ENCODE results near the gene SLC38A1.
A peak's percentile ranks its signal among the peaks of the same experiment; 100 is the strongest.
"Not testable (repeated sequence)": the region's sequence is repeated elsewhere in the genome, so short reads cannot be mapped to it uniquely, and the experiment has no call there.

SLC38A1 gene

GRCh38 chr12:46165191-46165590 is 103.7 kb downstream of the SLC38A1 start:
- DNase-seq (ENCODE audit: low spot score), result no peak

DNA sequence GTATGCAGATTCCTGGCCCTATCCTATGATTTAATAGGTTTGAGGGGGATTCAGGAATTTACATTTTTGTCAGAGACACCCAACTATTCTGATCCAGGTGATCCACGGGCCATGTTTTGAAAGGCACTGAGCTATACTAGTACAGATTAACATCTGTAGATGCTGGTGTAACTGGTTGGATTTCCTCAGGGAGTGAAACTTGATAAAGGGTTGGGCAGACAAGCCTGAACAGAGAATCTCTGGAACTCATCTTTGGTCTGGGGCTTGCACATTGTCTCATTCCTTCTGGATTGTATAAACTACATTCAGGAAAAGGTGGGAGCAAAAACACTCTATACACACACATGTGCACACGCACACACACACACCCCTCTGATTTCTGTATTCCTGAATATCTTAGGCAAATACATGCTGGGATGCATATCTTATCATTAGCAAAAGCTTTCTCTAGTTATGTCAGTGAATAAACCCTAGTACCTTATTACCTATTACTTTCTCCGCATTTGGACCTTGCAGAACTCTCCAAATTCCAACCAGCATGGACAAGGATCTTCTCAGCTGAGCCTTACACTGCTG is 104.6 kb downstream of the SLC38A1 start:
- no peak for DNase-seq (ENCODE audit: low spot score)

- DNase-seq (ENCODE audit: low spot score), result not testable (repeated sequence)
These were observed 106.2 kb downstream of the SLC38A1 start for GRCh38 chr12:46162549-46163076.

GRCh38 chr12:46160981-46161690 is 107.7 kb downstream of the SLC38A1 start:
- DNase-seq (ENCODE audit: low spot score), result no peak

GRCh38 chr12:46160101-46160980 is 108.5 kb downstream of the SLC38A1 start:
- peak; percentile 86 for DNase-seq (ENCODE audit: low spot score)

GRCh38 chr12:46159309-46159901 is 109.4 kb downstream of the SLC38A1 start:
- DNase-seq (ENCODE audit: low spot score), result no peak

DNA sequence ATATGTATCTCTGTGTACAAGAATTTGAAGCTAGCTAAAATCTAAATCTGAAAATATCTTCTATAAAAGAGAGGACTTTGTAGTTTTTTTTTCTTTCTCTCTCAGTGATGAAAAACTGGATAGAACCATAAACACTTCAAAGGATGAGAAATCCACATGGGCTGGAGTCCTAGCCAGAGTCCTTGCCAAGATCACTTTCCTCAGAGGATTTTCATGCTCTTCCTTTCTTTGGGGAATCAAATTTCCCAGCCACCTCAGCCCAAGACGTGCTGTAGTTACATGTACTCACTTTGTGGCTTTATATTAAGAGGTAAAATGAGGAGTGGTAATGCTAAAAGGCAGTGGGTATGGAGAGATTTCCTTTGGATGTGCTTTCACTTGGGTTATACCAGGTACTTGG is 110.3 kb downstream of the SLC38A1 start:
- no peak for DNase-seq (ENCODE audit: low spot score)

GRCh38 chr12:46154221-46154985 is 114.4 kb downstream of the SLC38A1 start:
- peak; percentile 46 for DNase-seq (ENCODE audit: low spot score)

DNA sequence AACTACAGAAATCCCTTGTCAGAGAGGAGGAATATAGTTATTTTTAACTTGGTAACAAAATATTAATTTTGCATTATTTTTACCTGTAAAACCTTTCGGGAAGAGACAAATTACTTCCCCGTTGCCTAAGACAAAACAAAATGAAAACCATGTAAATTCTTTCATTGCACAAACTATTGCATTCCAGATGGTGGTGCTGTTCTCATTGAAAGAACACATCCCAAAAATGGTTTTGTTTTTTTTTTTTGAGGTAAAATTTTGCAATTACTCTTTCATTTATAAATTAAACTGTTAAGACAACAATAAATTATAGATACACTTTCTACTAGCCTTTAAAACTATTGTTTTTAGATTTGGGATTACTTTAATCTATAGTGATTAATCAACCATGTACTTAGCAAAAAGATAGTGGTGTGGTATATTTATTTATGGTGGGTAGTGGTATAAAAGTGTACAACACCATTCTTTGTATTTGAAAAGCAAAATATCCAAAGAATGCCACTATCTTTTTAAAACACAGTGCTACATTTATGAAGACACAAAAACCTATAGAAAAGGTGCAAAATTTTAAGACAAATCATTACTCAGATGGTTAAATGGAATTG is 115.5 kb downstream of the SLC38A1 start:
- DNase-seq (ENCODE audit: low spot score), result peak; percentile 32

DNA sequence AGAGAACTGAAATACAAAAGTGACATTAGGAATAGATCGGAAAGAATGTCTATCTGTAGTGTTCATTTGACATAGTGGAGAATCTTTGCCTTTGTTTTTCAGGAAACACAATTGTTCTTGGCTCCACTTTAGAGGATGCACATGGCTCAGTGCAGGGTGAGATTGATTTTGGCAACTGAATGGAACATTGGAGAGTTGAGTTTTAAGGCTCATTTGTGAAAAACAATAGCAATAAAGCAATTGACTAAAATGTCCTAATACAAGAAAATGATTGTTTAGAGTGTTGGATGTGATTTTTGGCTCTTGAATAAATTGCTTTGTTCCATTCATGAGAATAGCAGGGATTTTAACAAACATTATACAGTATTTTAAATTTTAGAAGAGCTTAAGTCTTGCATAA is 116.4 kb downstream of the SLC38A1 start:
- DNase-seq (ENCODE audit: low spot score), result no peak

GRCh38 chr12:46150735-46151134 is 118.1 kb downstream of the SLC38A1 start:
- no peak for DNase-seq (ENCODE audit: low spot score)

- no peak for DNase-seq (ENCODE audit: low spot score)
These were observed 118.9 kb downstream of the SLC38A1 start for GRCh38 chr12:46149905-46150304.

- DNase-seq (ENCODE audit: low spot score), result no peak
These were observed 119.8 kb downstream of the SLC38A1 start for GRCh38 chr12:46149079-46149464.

DNA sequence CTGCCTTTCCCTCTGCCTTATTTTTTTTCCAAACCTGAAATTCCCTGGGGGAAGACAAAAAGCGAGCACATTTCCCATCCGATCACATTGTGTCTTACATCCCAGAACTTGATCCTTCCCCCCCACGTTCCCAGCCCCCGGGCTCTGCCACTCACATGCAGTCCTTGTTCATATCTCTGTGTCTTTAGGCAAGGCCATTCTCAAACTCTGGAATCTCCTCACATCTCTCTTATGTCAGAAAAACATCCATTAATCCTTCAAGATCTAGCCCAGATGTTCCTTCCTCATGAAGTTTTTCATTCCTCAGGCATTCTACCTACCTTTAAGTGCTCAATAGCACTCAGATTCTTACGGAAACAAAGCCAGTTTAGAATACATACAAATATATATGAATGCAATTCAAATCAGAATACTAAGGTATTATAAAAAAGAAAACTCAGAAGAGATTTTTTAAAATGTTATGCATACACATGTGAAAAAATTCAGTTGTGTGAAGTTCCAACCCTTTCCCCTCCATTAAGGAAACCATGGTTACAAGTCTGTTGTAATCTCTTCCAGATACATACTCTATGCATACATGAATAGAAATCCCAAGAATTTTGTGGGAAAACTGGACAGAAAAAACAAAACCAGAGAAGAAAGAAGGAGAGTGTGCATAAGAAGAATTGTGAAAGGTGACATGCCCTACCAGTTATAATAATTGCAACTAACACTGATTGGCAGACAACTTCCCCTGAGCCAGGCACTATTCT is 120.3 kb downstream of the SLC38A1 start:
- DNase-seq (ENCODE audit: low spot score), result no peak

DNA sequence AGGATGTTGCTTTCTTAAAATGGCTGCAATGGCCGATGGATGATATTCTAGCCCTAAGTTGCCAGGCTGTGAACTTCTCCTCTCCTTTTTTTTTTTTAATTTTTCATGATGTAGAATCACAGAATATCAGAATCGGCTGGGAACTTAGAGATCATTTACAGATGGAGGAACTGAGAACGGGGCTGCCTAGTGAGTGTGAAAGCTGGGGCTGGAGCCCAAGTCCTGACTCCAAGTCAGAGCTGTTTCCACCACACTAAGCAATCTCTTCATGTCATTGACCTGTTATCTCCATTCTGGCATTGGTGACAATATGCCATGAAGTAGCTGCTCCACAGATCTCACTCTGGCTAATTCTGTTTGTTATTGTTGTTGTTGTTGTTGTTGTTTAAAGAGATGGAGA is 121.7 kb downstream of the SLC38A1 start:
- no peak for DNase-seq (ENCODE audit: low spot score)

DNA sequence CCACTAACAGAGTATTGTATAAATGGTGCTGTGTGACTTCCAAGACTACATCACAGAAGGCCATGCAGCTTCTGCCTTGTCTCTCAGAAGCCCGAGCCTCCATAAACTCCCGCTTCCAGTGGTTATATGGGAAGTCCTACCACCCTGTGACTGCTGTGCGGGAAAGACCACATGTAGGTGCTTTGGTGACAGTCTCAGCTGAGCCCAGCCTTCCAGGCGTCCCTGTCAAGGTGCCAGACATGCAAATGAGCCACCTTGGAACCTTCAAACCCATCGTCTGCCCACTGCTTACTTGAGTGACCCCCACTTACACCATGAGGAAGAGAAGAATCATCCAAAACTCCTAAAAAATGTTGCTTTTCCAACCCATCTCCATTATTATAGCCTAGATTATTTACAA is 123.0 kb downstream of the SLC38A1 start:
- no peak for DNase-seq (ENCODE audit: low spot score)

DNA sequence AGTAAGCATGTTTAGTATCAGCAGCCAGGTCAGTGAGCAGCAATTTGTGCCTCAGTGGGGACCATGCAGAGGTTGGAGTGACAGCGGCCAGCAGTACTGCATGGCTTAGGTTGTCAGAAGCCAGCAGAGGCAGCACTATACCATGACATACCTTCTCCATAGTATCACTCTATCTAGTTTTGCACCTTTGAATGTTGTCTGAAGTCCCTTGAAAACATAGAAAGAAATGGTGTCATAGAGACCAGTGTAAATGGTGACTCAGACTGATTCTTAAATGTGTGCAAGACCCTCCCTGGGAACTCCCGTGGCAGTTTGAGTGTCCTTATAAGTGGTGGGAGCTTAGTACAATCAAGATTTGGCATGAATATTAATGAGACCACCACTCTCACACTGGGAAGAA is 124.4 kb downstream of the SLC38A1 start:
- no peak for DNase-seq (ENCODE audit: low spot score)

DNA sequence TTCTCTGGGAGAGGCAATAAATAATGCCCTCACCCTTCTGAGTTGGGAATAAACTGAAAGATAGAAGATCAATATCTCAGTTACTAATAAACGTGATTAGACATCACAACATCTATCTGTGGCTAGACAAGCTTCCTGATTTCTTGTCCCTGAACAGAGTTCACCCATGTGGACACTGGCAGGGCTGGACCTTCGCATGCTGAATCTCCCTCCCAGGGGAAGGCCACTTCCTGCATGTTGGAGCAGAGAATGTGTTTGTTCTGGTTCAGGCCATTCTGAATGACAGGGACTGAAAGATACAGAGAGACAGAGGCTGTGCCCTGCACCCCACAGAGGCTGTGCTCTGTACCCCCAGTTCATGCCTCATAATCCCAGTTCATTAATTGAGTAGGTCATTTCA is 132.6 kb downstream of the SLC38A1 start:
- no peak for DNase-seq (ENCODE audit: low spot score)

GRCh38 chr12:46135750-46136149 is 133.1 kb downstream of the SLC38A1 start:
- no peak for DNase-seq (ENCODE audit: low spot score)

- DNase-seq (ENCODE audit: low spot score), result no peak
These were observed 134.0 kb downstream of the SLC38A1 start for GRCh38 chr12:46134852-46135251.
